HG02759 (cell line): Measurements from ENCODE around the gene PLPPR5.

Experiments used
- ATAC-seq: cut with Tn5 transposase; IDR thresholded peaks from one replicate; pipeline ENCODE4 v1.9.1; 2021; ENCODE audit warnings: mild to moderate bottlenecking, moderate library complexity; ENCODE audit not compliant: unreplicated experiment

PLPPR5 gene

DNA sequence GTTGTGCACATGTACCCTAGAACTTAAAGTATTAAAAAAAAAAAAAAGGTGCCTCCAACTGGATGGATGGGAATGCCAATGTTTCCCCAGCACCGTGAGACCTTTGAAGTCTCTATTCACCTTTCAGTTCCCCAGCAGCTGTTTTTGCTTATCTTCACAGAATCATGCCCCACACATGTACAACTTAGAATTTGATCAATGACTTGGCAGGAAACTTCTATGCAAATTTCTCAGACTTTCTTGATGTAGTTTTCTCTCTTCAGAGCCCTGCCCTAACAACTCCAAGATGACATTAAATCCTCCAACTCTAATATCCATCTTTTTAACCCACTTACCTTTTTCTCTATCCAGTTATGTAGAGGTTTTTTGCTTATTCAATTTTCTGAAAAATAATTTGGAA, 144.3 kb downstream of the PLPPR5 start:
- ATAC-seq = no peak

- ATAC-seq = no peak
Measured at GRCh38 chr1:98854137-98854536, 150.5 kb downstream of the PLPPR5 start.

GRCh38 chr1:98849969-98850636, 154.6 kb downstream of the PLPPR5 start:
- no peak for ATAC-seq

- ATAC-seq = no peak
Measured at GRCh38 chr1:98842241-98842640, 162.4 kb downstream of the PLPPR5 start.
